ENCODE data around the gene WWTR1. TPM values are rescaled to one million over a fixed set of nuclear protein-coding genes. Genes with fewer than 3 reads are reported as not detected.

The WWTR1 gene
- total RNA-seq, 1 donor from 2014 or later: 183 TPM

GRCh38 chr3:149475451-149476060, 182.3 kb downstream of the WWTR1 start:
- no peak for DNase-seq (ENCODE audit: extremely low read depth, low read depth, low spot score)

- no peak for DNase-seq (ENCODE audit: extremely low read depth, low read depth, low spot score)
Observed at GRCh38 chr3:149474250-149474817, 183.5 kb downstream of the WWTR1 start, which contains the start of gene TM4SF4. TSS of gene TM4SF4 (plus strand) at chr3:149474697. CDS start at chr3:149474878, 181 bp downstream.

- no peak for DNase-seq (ENCODE audit: extremely low read depth, low read depth, low spot score)
Observed at GRCh38 chr3:149473357-149474249, 184.2 kb downstream of the WWTR1 start.

- DNase-seq (ENCODE audit: extremely low read depth, low read depth, low spot score): no peak
Observed at GRCh38 chr3:149472030-149472797, 185.6 kb downstream of the WWTR1 start.

- no peak for DNase-seq (ENCODE audit: extremely low read depth, low read depth, low spot score)
Observed at GRCh38 chr3:149470381-149470780, 187.4 kb downstream of the WWTR1 start.

- DNase-seq (ENCODE audit: extremely low read depth, low read depth, low spot score): no peak
Observed at GRCh38 chr3:149468504-149469212, 189.2 kb downstream of the WWTR1 start.

Other genes with a start within 250 kb of the WWTR1 start
- not detected in 2 replicates for gene TM4SF4, start 183.3 kb downstream of the WWTR1 start, total RNA-seq
- 25.9 and 34.6 TPM in 2 replicates for gene COMMD2, start 94.5 kb upstream of the WWTR1 start, total RNA-seq
- not detected in 2 replicates for gene ANKUB1, start 134.5 kb upstream of the WWTR1 start, total RNA-seq
- 26.5 and 32.6 TPM in 2 replicates for gene RNF13, start 155.2 kb upstream of the WWTR1 start, total RNA-seq

Measured in glomerular endothelial cell (primary cell).